Sigmoid colon (tissue), 4 donors: ENCODE results near the gene TASOR2.

Experiments used
- POLR2AphosphoS5 ChIP-seq, 4 donors: sonication (generic); formaldehyde crosslinking; IDR thresholded peaks; one replicate each; pipeline ENCODE4 v1.6.1; 2017; ENCODE audit warnings: antibody characterized with exemption in 4 of 4
- TF ChIP-seq, protein P1 (sequence below), 4 experiments: fragments of 450-650 bp in 3 of 4; fragments of 200-600 bp in 1 of 4; IDR thresholded peaks; one replicate each; pipeline ENCODE4 v1.5.1; 2016 to 2019; ENCODE audit warnings: antibody characterized with exemption in 4 of 4, mild to moderate bottlenecking in 3 of 4, moderate library complexity in 2 of 4

GRCh38 chr10:5684318-5684970 lies at the start of gene TASOR2:
- TF ChIP-seq, protein P1, sequence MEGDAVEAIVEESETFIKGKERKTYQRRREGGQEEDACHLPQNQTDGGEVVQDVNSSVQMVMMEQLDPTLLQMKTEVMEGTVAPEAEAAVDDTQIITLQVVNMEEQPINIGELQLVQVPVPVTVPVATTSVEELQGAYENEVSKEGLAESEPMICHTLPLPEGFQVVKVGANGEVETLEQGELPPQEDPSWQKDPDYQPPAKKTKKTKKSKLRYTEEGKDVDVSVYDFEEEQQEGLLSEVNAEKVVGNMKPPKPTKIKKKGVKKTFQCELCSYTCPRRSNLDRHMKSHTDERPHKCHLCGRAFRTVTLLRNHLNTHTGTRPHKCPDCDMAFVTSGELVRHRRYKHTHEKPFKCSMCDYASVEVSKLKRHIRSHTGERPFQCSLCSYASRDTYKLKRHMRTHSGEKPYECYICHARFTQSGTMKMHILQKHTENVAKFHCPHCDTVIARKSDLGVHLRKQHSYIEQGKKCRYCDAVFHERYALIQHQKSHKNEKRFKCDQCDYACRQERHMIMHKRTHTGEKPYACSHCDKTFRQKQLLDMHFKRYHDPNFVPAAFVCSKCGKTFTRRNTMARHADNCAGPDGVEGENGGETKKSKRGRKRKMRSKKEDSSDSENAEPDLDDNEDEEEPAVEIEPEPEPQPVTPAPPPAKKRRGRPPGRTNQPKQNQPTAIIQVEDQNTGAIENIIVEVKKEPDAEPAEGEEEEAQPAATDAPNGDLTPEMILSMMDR (IDR thresholded peaks at IDR 0.05) = no peak
- TF ChIP-seq POLR2AphosphoS5 (IDR thresholded peaks at IDR 0.05) = peak; percentile 36 to 76 (median 64)
